Measurements from ENCODE around the gene PELI1. TPM values are rescaled to one million over a fixed set of nuclear protein-coding genes. Genes with fewer than 3 reads are reported as not detected.

The PELI1 gene
- total and polyA plus RNA-seq, 8 donors: 6.9 to 165 (median 27.5) TPM

- WGBS, 5 donors: 78 to 89% (median 84%) methylated on average over 1 of the region's 1 CpG
- Histone ChIP-seq H3K4me1 (no peaks in the 10 kb centered on the region), H3K36me3 (no peaks in the 10 kb centered on the region), H3K27ac (no peak overlapping the region), H3K27me3 (peaks cover 0 to 5% (median 0%) of the 10 kb centered on the region in 3 donors), H3K4me3 (no peak overlapping the region), H3K9me3 (no peaks in the 10 kb centered on the region)
- no peak for DNase-seq
- intact Hi-C loops (cut with DNase I; ENCODE audit: low total_unique reads): no loop called here
- TF ChIP-seq POLR2AphosphoS5 (IDR thresholded peaks at IDR 0.05) (no peak), EP300 (IDR thresholded peaks at IDR 0.05) (no peak), POLR2A (IDR thresholded peaks at IDR 0.05) (no peak)
- TF ChIP-seq, protein P1, sequence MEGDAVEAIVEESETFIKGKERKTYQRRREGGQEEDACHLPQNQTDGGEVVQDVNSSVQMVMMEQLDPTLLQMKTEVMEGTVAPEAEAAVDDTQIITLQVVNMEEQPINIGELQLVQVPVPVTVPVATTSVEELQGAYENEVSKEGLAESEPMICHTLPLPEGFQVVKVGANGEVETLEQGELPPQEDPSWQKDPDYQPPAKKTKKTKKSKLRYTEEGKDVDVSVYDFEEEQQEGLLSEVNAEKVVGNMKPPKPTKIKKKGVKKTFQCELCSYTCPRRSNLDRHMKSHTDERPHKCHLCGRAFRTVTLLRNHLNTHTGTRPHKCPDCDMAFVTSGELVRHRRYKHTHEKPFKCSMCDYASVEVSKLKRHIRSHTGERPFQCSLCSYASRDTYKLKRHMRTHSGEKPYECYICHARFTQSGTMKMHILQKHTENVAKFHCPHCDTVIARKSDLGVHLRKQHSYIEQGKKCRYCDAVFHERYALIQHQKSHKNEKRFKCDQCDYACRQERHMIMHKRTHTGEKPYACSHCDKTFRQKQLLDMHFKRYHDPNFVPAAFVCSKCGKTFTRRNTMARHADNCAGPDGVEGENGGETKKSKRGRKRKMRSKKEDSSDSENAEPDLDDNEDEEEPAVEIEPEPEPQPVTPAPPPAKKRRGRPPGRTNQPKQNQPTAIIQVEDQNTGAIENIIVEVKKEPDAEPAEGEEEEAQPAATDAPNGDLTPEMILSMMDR (IDR thresholded peaks at IDR 0.05): no peak
These were observed 7.3 kb upstream of the PELI1 start for GRCh38 chr2:64151476-64151875.

- H3K4me1 ChIP-seq: peaks cover 0 to 21% (median 13%) of the 10 kb centered on the region in 4 donors
- H3K9me3 ChIP-seq: no peaks in the 10 kb centered on the region
- H3K27ac ChIP-seq: no peak overlapping the region
- no peak overlapping the region for H3K4me3 ChIP-seq
- H3K27me3 ChIP-seq: no peaks in the 10 kb centered on the region
- 48 to 77% (median 51%) methylated on average over 1 of the region's 1 CpG for WGBS, 5 donors
- no peaks in the 10 kb centered on the region for H3K36me3 ChIP-seq
- DNase-seq: no peak
- no peak for TF ChIP-seq EP300 (IDR thresholded peaks at IDR 0.05)
- TF ChIP-seq, protein P1 (IDR thresholded peaks at IDR 0.05): no peak
- no peak for TF ChIP-seq POLR2A (IDR thresholded peaks at IDR 0.05)
- no peak for TF ChIP-seq POLR2AphosphoS5 (IDR thresholded peaks at IDR 0.05)
- intact Hi-C loops (cut with DNase I; ENCODE audit: low total_unique reads): no loop called here
These were observed 1.5 kb upstream of the PELI1 start for GRCh38 chr2:64145714-64146113.

- intact Hi-C loops (cut with DNase I; ENCODE audit: low total_unique reads): no loop called here
- TF ChIP-seq EP300 (IDR thresholded peaks at IDR 0.05): no peak
- TF ChIP-seq, protein P1 (IDR thresholded peaks at IDR 0.05): no peak
- TF ChIP-seq POLR2AphosphoS5 (IDR thresholded peaks at IDR 0.05): no peak
- no peak for TF ChIP-seq POLR2A (IDR thresholded peaks at IDR 0.05)
- no peak for DNase-seq
- 88 to 93% (median 92%) methylated on average over 7 of the region's 7 CpGs for WGBS, 5 donors
- Histone ChIP-seq H3K9me3 (no peaks in the 10 kb centered on the region), H3K4me1 (peaks cover 0 to 26% (median 17%) of the 10 kb centered on the region in 4 donors), H3K27ac (peak overlapping the region in 1 of 5 donors; percentile 31), H3K36me3 (no peaks in the 10 kb centered on the region), H3K27me3 (no peaks in the 10 kb centered on the region), H3K4me3 (no peak overlapping the region)
These were observed 899 bp upstream of the PELI1 start for GRCh38 chr2:64145119-64145518.

DNA sequence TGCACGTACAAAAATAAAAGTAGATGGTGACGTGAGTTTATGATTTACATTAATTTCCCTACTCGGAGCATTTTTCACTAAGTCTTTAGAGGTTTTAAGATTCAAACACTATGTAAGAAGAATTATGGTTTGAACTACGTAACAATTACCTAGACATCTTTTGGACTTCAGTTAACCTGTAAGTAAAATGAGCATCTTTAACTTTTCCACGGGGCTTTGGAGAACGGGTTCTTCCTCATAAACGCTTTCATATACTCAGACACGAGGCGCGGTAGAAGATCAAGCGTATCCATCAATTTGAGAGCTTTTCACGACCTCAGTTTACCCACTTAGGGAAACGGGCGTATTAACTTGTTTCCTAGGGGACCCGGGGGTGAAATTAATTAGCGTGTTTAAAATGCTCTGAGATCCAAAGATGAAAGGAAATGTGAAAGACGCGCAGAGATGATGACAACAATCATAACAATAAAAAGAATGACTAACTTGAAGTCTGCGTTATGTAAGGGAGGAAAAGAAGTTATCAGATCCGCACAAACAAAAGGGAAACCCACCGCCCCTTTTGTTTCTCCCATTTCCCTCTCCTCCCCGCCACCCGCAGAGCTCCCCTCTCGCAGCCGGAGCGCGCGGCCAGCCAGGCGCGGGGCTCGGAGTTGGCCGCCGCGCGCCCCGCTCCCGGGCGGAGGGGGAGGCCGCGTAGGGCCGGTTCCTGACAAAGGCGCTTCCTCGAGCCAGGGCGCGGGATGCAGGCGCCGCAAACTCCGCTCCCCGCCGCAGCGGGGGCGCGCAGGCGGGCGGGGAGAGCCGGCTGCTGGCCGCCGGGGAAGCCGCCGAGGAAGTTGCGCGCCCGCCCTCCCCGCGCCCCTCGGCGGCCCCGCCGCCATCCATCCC lies 807 bp downstream of the PELI1 start:
- Histone ChIP-seq H3K27me3 (no peaks in the 10 kb centered on the region), H3K27ac (peak overlapping the region; percentile 87 to 99 (median 98)), H3K9me3 (no peaks in the 10 kb centered on the region), H3K4me3 (peak overlapping the region; percentile 75 to 97 (median 80)), H3K36me3 (no peaks in the 10 kb centered on the region), H3K4me1 (peaks cover 0 to 43% (median 28%) of the 10 kb centered on the region in 4 donors)
- DNase-seq: peak in 1 of 2 donors; percentile 83
- no peak for TF ChIP-seq POLR2AphosphoS5 (IDR thresholded peaks at IDR 0.05)
- no peak for TF ChIP-seq POLR2A (IDR thresholded peaks at IDR 0.05)
- TF ChIP-seq, protein P1 (IDR thresholded peaks at IDR 0.05): no peak
- intact Hi-C loops (cut with DNase I; ENCODE audit: low total_unique reads): no loop called here
- WGBS, 5 donors: 0 to 1% (median 0%) methylated on average over 38 to 69 of the region's 69 CpGs

Measured in stomach (tissue), 9 donors.